Measurements from ENCODE around the gene SYNGR2. TPM values are rescaled to one million over a fixed set of nuclear protein-coding genes. Genes with fewer than 3 reads are reported as not detected.

The SYNGR2 gene
- total and polyA plus RNA-seq, 9 of the 15 experiments (the other 6 are each of a cell fraction or from before 2014, with no cell fraction given) = 1.4 to 173 (median 87.8) TPM

GRCh38 chr17:78168903-78169793 is 767 bp downstream of the SYNGR2 start (continued):
- TF ChIP-seq, protein P1, sequence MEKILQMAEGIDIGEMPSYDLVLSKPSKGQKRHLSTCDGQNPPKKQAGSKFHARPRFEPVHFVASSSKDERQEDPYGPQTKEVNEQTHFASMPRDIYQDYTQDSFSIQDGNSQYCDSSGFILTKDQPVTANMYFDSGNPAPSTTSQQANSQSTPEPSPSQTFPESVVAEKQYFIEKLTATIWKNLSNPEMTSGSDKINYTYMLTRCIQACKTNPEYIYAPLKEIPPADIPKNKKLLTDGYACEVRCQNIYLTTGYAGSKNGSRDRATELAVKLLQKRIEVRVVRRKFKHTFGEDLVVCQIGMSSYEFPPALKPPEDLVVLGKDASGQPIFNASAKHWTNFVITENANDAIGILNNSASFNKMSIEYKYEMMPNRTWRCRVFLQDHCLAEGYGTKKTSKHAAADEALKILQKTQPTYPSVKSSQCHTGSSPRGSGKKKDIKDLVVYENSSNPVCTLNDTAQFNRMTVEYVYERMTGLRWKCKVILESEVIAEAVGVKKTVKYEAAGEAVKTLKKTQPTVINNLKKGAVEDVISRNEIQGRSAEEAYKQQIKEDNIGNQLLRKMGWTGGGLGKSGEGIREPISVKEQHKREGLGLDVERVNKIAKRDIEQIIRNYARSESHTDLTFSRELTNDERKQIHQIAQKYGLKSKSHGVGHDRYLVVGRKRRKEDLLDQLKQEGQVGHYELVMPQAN (IDR thresholded peaks at IDR 0.05; ENCODE audit: borderline replicate concordance) = peak; percentile 73
- TF ChIP-seq SMARCE1 (IDR thresholded peaks at IDR 0.05) (no peak), POLR2G (IDR thresholded peaks at IDR 0.05; ENCODE audit: low read depth, low read length) (peak; percentile 73), HNRNPL (IDR thresholded peaks at IDR 0.05; ENCODE audit: low read depth, low read length) (0 out of 2 replicates have a peak, but pooled peaks have one; percentile 55), SIN3A (IDR thresholded peaks at IDR 0.05; ENCODE audit: borderline replicate concordance in 2 of 2, control insufficient read depth in 1 of 2, low read depth in 2 of 2, low read length in 2 of 2) (peak; percentile 3 to 36; a peak in 1 of 4 replicates), RBFOX2 (IDR thresholded peaks at IDR 0.05; ENCODE audit: low read depth, low read length) (peak; percentile 4)

All from K562 (cell line).